H9 (cell line): ENCODE results near the gene PVALB. TPM values are rescaled to one million over a fixed set of nuclear protein-coding genes. Genes with fewer than 3 reads are reported as not detected.

Experiments used
- DNase-seq: peaks from one replicate; pipeline ENCODE4 v3.0.0-alpha.2; 2017
- H2AFZ ChIP-seq: one replicate; pipeline ENCODE4 v1.6.1; 2013; ENCODE audit warnings: mild to moderate bottlenecking, low read length, control low read depth, moderate library complexity
- H2AK5ac ChIP-seq: 2 replicates; pipeline ENCODE4 v1.6.1; 2013; ENCODE audit warnings: low read length, control low read depth, mixed read lengths; ENCODE audit not compliant: insufficient read length
- H2BK120ac ChIP-seq: one replicate; pipeline ENCODE4 v1.6.1; 2013; ENCODE audit warnings: low read depth, mild to moderate bottlenecking, low read length, control low read depth, inconsistent platforms; ENCODE audit not compliant: poor library complexity, severe bottlenecking
- H2BK12ac ChIP-seq: 2 replicates; pipeline ENCODE4 v1.6.1; 2013; ENCODE audit warnings: low read length, control low read depth, mixed read lengths, low read depth; ENCODE audit not compliant: insufficient read length
- H2BK15ac ChIP-seq: 2 replicates; pipeline ENCODE4 v1.6.1; 2013; ENCODE audit warnings: low read depth, low read length, control low read depth
- H2BK20ac ChIP-seq: one replicate; pipeline ENCODE4 v1.6.1; 2013; ENCODE audit warnings: low read depth, mild to moderate bottlenecking, low read length, control low read depth, inconsistent platforms; ENCODE audit not compliant: poor library complexity, severe bottlenecking
- H2BK5ac ChIP-seq: 2 replicates; pipeline ENCODE4 v1.6.1; 2013; ENCODE audit warnings: low read length, control low read depth, mixed read lengths; ENCODE audit not compliant: insufficient read length
- H3K14ac ChIP-seq: 2 replicates; pipeline ENCODE4 v1.6.1; 2013; ENCODE audit warnings: low read length, control low read depth; ENCODE audit not compliant: insufficient read depth
- H3K18ac ChIP-seq: 2 replicates; pipeline ENCODE4 v1.6.1; 2013; ENCODE audit warnings: low read depth, mild to moderate bottlenecking, mixed read lengths, low read length, control low read depth; ENCODE audit not compliant: insufficient read length
- H3K23ac ChIP-seq: 2 replicates; pipeline ENCODE4 v1.6.1; 2013; ENCODE audit warnings: low read length, control low read depth, mixed read lengths, low read depth; ENCODE audit not compliant: insufficient read length
- H3K23me2 ChIP-seq: 2 replicates; pipeline ENCODE4 v1.6.1; 2013; ENCODE audit warnings: low read depth, mild to moderate bottlenecking, mixed read lengths, low read length, control low read depth; ENCODE audit not compliant: insufficient read length, poor library complexity, severe bottlenecking
- H3K27ac ChIP-seq: 2 replicates; pipeline ENCODE4 v1.5.1; 2013; ENCODE audit warnings: low read length, control low read depth, mixed read lengths, low read depth; ENCODE audit not compliant: insufficient read length
- H3K27me3 ChIP-seq: 2 replicates; pipeline ENCODE4 v1.6.1; 2013; ENCODE audit warnings: low read length, control low read depth, inconsistent platforms; ENCODE audit not compliant: insufficient read depth
- H3K4ac ChIP-seq: 2 replicates; pipeline ENCODE4 v1.6.1; 2013; ENCODE audit warnings: low read depth, mild to moderate bottlenecking, control low read depth, inconsistent platforms, low read length, moderate library complexity
- H3K4me1 ChIP-seq: 2 replicates; pipeline ENCODE4 v1.6.1; 2013; ENCODE audit warnings: low read length, control low read depth, inconsistent platforms; ENCODE audit not compliant: insufficient read depth
- H3K4me2 ChIP-seq: 2 replicates; pipeline ENCODE4 v1.6.1; 2013; ENCODE audit warnings: low read length, control low read depth, mixed read lengths; ENCODE audit not compliant: insufficient read length, insufficient read depth
- H3K56ac ChIP-seq: 2 replicates; pipeline ENCODE4 v1.6.1; 2013; ENCODE audit warnings: low read depth, mild to moderate bottlenecking, mixed read lengths, low read length, control low read depth; ENCODE audit not compliant: insufficient read length
- H3K79me1 ChIP-seq: 2 replicates; pipeline ENCODE4 v1.6.1; 2013; ENCODE audit warnings: low read depth, mild to moderate bottlenecking, moderate library complexity, low read length, control low read depth, inconsistent platforms; ENCODE audit not compliant: insufficient read depth, poor library complexity, severe bottlenecking
- H3K79me2 ChIP-seq: 2 replicates; pipeline ENCODE4 v1.6.1; 2013; ENCODE audit warnings: low read length, control low read depth, inconsistent platforms; ENCODE audit not compliant: insufficient read depth
- H3K9ac ChIP-seq: 2 replicates; pipeline ENCODE4 v1.6.1; 2013; ENCODE audit warnings: low read length, control low read depth, mixed read lengths; ENCODE audit not compliant: insufficient read length; ENCODE audit errors: extremely low read depth
- H3K9me3 ChIP-seq: one replicate; pipeline ENCODE4 v1.6.1; 2013; ENCODE audit warnings: low read depth, low read length, inconsistent platforms; ENCODE audit not compliant: control insufficient read depth
- H3T11ph ChIP-seq: one replicate; pipeline ENCODE4 v1.6.1; 2013; ENCODE audit warnings: mild to moderate bottlenecking, low read length, control low read depth, inconsistent platforms
- H4K20me1 ChIP-seq: one replicate; pipeline ENCODE4 v1.6.1; 2013; ENCODE audit not compliant: control insufficient read depth, insufficient read length, insufficient read depth
- H4K5ac ChIP-seq: 2 replicates; pipeline ENCODE4 v1.6.1; 2013; ENCODE audit warnings: low read depth, mild to moderate bottlenecking, mixed read lengths, low read length, control low read depth; ENCODE audit not compliant: insufficient read length
- H4K8ac ChIP-seq: replicated peaks from 2 replicates; pipeline ENCODE4 v1.6.1; 2013; ENCODE audit warnings: low read length, control low read depth, mixed read lengths, low read depth; ENCODE audit not compliant: insufficient read length
- H4K91ac ChIP-seq: 2 replicates; pipeline ENCODE4 v1.6.1; 2013; ENCODE audit warnings: low read depth, mild to moderate bottlenecking, moderate library complexity, mixed read lengths, low read length, control low read depth; ENCODE audit not compliant: insufficient read length
- H3K27ac Mint-ChIP-seq, 3 experiments: 2 replicates in 2 of 3; 3 replicates in 1 of 3; pipeline ENCODE4 v1.8.0; 2020 to 2021; ENCODE audit warnings: mixed read lengths in 3 of 3, mild to moderate bottlenecking in 1 of 3, moderate library complexity in 1 of 3
- H3K27me3 Mint-ChIP-seq: 2 replicates; pipeline ENCODE4 v1.8.0; 2021; ENCODE audit warnings: low read depth, mild to moderate bottlenecking, moderate library complexity, mixed read lengths
- H3K36me3 Mint-ChIP-seq, 3 experiments: 2 replicates in 2 of 3; 3 replicates in 1 of 3; pipeline ENCODE4 v1.8.0; 2020 to 2021; ENCODE audit warnings: low read depth in 3 of 3, mixed read lengths in 3 of 3; ENCODE audit not compliant: insufficient read depth in 1 of 3
- H3K4me1 Mint-ChIP-seq, 2 experiments: 2 replicates each; pipeline ENCODE4 v1.8.0; 2020; ENCODE audit warnings: mixed read lengths in 2 of 2
- H3K4me3 Mint-ChIP-seq, 2 experiments: 2 replicates in 1 of 2; 3 replicates in 1 of 2; pipeline ENCODE4 v1.8.0; 2020 to 2021; ENCODE audit warnings: mild to moderate bottlenecking in 2 of 2, mixed read lengths in 2 of 2, moderate library complexity in 1 of 2
- H3K9me3 Mint-ChIP-seq, 2 experiments: 2 replicates in 1 of 2; 3 replicates in 1 of 2; pipeline ENCODE4 v1.8.0; 2020; ENCODE audit warnings: mild to moderate bottlenecking in 2 of 2, mixed read lengths in 2 of 2, moderate library complexity in 1 of 2
- CTCF ChIP-seq: fragments of 200-600 bp; sonication (generic); conservative IDR thresholded peaks from 3 replicates; pipeline ENCODE4 v1.8.0; 2021; ENCODE audit warnings: antibody characterized with exemption, mild to moderate bottlenecking
- total RNA-seq: library from RNA; stranded (reverse); gene quantifications from 2 replicates; pipeline ENCODE4 v1.2.1, GENCODE V29; 2021

PVALB gene
- total RNA-seq, 1 experiment from 2014 or later = 2.7 TPM

GRCh38 chr22:36831206-36831605 lies 14.4 kb upstream of the PVALB start:
- Histone ChIP-seq H3K27ac (no peak overlapping the region), H3K9me3 (no peaks in the 10 kb centered on the region), H3K27me3 (no peaks in the 10 kb centered on the region), H3K79me1 (no peaks in the 10 kb centered on the region), H3K9ac (no peak overlapping the region), H2BK15ac (no peak overlapping the region), H3T11ph (no peak overlapping the region), H3K4me1 (no peaks in the 10 kb centered on the region), H3K23ac (no peak overlapping the region), H2AK5ac (no peak overlapping the region), H2BK120ac (no peak overlapping the region), H2BK20ac (no peak overlapping the region), H2AFZ (no peak overlapping the region), H3K56ac (no peak overlapping the region), H2BK5ac (no peak overlapping the region), H4K5ac (no peak overlapping the region), H3K23me2 (no peaks in the 10 kb centered on the region), H4K20me1 (no peaks in the 10 kb centered on the region), H4K91ac (no peak overlapping the region), H3K4ac (no peak overlapping the region), H3K14ac (no peak overlapping the region), H4K8ac (no peak overlapping the region), H3K4me2 (no peak overlapping the region), H3K79me2 (no peaks in the 10 kb centered on the region; the same call in 1 of the 2 replicates), H3K18ac (no peak overlapping the region), H2BK12ac (no peak overlapping the region)
- no peak for TF ChIP-seq CTCF
- no peak for DNase-seq
- peaks cover 7 to 13% of the 10 kb centered on the region in 2 experiments; a peak in 3 of 4 replicates for H3K4me1 Mint-ChIP-seq
- no peaks in the 10 kb centered on the region for H3K9me3 Mint-ChIP-seq
- H3K27me3 Mint-ChIP-seq = peaks cover 38% of the 10 kb centered on the region
- H3K36me3 Mint-ChIP-seq = no peaks in the 10 kb centered on the region
- H3K27ac Mint-ChIP-seq = no peak overlapping the region
- no peak overlapping the region for H3K4me3 Mint-ChIP-seq
